HEK293 (cell line): Measurements from ENCODE around the gene BCAN.

ENCODE experiments used
- FEZF1 ChIP-seq: fragments of 450-650 bp; formaldehyde crosslinking; IDR thresholded peaks from 2 replicates; pipeline ENCODE4 v1.5.1; 2016; ENCODE audit warnings: missing biosample characterization, missing genetic modification characterization
- GLI4 ChIP-seq: fragments of 450-650 bp; formaldehyde crosslinking; IDR thresholded peaks from 2 replicates; pipeline ENCODE4 v1.5.1; 2016; ENCODE audit warnings: missing biosample characterization, missing genetic modification characterization
- KLF1 ChIP-seq: fragments of 450-650 bp; formaldehyde crosslinking; IDR thresholded peaks from 2 replicates; pipeline ENCODE4 v1.5.1; 2016; ENCODE audit warnings: missing biosample characterization, missing genetic modification characterization
- KLF8 ChIP-seq: fragments of 450-650 bp; formaldehyde crosslinking; IDR thresholded peaks from 2 replicates; pipeline ENCODE4 v1.5.1; 2016; ENCODE audit warnings: missing biosample characterization, missing genetic modification characterization
- OSR2 ChIP-seq: fragments of 450-650 bp; formaldehyde crosslinking; IDR thresholded peaks from 2 replicates; pipeline ENCODE4 v1.5.1; 2016; ENCODE audit warnings: missing biosample characterization, missing genetic modification characterization
- PRDM6 ChIP-seq: fragments of 450-650 bp; formaldehyde crosslinking; IDR thresholded peaks from 2 replicates; pipeline ENCODE4 v1.5.1; 2017; ENCODE audit warnings: missing biosample characterization, missing genetic modification characterization
- TCF7L2 ChIP-seq: IDR thresholded peaks from 2 replicates; pipeline ENCODE4 v1.6.1; 2011; ENCODE audit warnings: low read depth, mild to moderate bottlenecking, inconsistent platforms, low read length, moderate library complexity, borderline replicate concordance
- WT1 ChIP-seq: fragments of 450-650 bp; formaldehyde crosslinking; IDR thresholded peaks from 2 replicates; pipeline ENCODE4 v1.5.1; 2016; ENCODE audit warnings: missing biosample characterization, missing genetic modification characterization
- ZBTB20 ChIP-seq: fragments of 450-650 bp; formaldehyde crosslinking; IDR thresholded peaks from 2 replicates; pipeline ENCODE4 v1.5.1; 2016; ENCODE audit warnings: missing biosample characterization, missing genetic modification characterization
- ZBTB21 ChIP-seq: fragments of 450-650 bp; formaldehyde crosslinking; IDR thresholded peaks from 2 replicates; pipeline ENCODE4 v1.5.1; 2017; ENCODE audit warnings: missing biosample characterization, missing genetic modification characterization
- ZNF121 ChIP-seq: fragments of 450-650 bp; formaldehyde crosslinking; IDR thresholded peaks from 2 replicates; pipeline ENCODE4 v1.5.1; 2016; ENCODE audit warnings: missing biosample characterization, missing genetic modification characterization
- ZNF19 ChIP-seq: fragments of 450-650 bp; formaldehyde crosslinking; IDR thresholded peaks from 2 replicates; pipeline ENCODE4; 2016; ENCODE audit warnings: missing biosample characterization, missing genetic modification characterization, low read depth
- ZNF248 ChIP-seq: fragments of 450-650 bp; formaldehyde crosslinking; IDR thresholded peaks from 2 replicates; pipeline ENCODE4 v1.5.1; 2017; ENCODE audit warnings: missing biosample characterization, missing genetic modification characterization
- ZNF266 ChIP-seq: fragments of 450-650 bp; formaldehyde crosslinking; IDR thresholded peaks from 2 replicates; pipeline ENCODE4 v1.5.1; 2016; ENCODE audit warnings: missing biosample characterization, missing genetic modification characterization, low read depth
- ZNF280C ChIP-seq: fragments of 450-650 bp; formaldehyde crosslinking; IDR thresholded peaks from 2 replicates; pipeline ENCODE4 v1.5.1; 2016; ENCODE audit warnings: missing biosample characterization, missing genetic modification characterization
- ZNF341 ChIP-seq: fragments of 450-650 bp; formaldehyde crosslinking; IDR thresholded peaks from 2 replicates; pipeline ENCODE4; 2016; ENCODE audit warnings: low read depth, missing biosample characterization, missing genetic modification characterization
- ZNF350 ChIP-seq: fragments of 450-650 bp; formaldehyde crosslinking; IDR thresholded peaks from 2 replicates; pipeline ENCODE4 v1.5.0; 2017; ENCODE audit warnings: missing biosample characterization, mild to moderate bottlenecking, missing genetic modification characterization
- ZNF488 ChIP-seq: fragments of 450-650 bp; formaldehyde crosslinking; IDR thresholded peaks from 2 replicates; pipeline ENCODE4 v1.5.1; 2016; ENCODE audit warnings: missing biosample characterization, missing genetic modification characterization
- ZNF518A ChIP-seq: fragments of 450-650 bp; formaldehyde crosslinking; conservative IDR thresholded peaks from 2 replicates; pipeline ENCODE4 v1.5.1; 2016; ENCODE audit warnings: low read depth, missing biosample characterization, missing genetic modification characterization
- ZNF610 ChIP-seq: fragments of 450-650 bp; formaldehyde crosslinking; IDR thresholded peaks from 2 replicates; pipeline ENCODE4 v1.5.1; 2016; ENCODE audit warnings: missing biosample characterization, missing genetic modification characterization, borderline replicate concordance
- ZNF626 ChIP-seq: fragments of 450-650 bp; sonication (Bioruptor Pico); formaldehyde crosslinking; IDR thresholded peaks from 2 replicates; pipeline ENCODE4 v1.5.1; 2018; ENCODE audit warnings: missing biosample characterization, missing genetic modification characterization, inconsistent platforms
- ZNF645 ChIP-seq: fragments of 450-650 bp; formaldehyde crosslinking; IDR thresholded peaks from 2 replicates; pipeline ENCODE4; 2016; ENCODE audit warnings: missing biosample characterization, missing genetic modification characterization
- ZNF670 ChIP-seq: fragments of 450-650 bp; formaldehyde crosslinking; IDR thresholded peaks from 2 replicates; pipeline ENCODE4 v1.5.1; 2016; ENCODE audit warnings: missing biosample characterization, missing genetic modification characterization, low read depth
- ZNF704 ChIP-seq: fragments of 450-650 bp; formaldehyde crosslinking; IDR thresholded peaks from 2 replicates; pipeline ENCODE4 v1.5.1; 2016; ENCODE audit warnings: missing biosample characterization, missing genetic modification characterization
- ZNF777 ChIP-seq: fragments of 450-650 bp; formaldehyde crosslinking; IDR thresholded peaks from 2 replicates; pipeline ENCODE4 v1.5.1; 2017; ENCODE audit warnings: missing biosample characterization, missing genetic modification characterization, borderline replicate concordance
- ZNF791 ChIP-seq: fragments of 450-650 bp; formaldehyde crosslinking; IDR thresholded peaks from 2 replicates; pipeline ENCODE4 v1.5.1; 2016; ENCODE audit warnings: missing biosample characterization, missing genetic modification characterization

BCAN gene

GRCh38 chr1:156659988-156660751 lies 18.3 kb downstream of the BCAN start (continued):
- peak; percentile 81 for TF ChIP-seq WT1 (tag by site-specific recombination)
- peak; percentile 27; the same call in 1 of the 2 replicates for TF ChIP-seq OSR2 (tag by site-specific recombination)
- no peak for TF ChIP-seq ZNF121 (tag by site-specific recombination)
- no peak for TF ChIP-seq ZNF626 (tag by site-specific recombination)
- peak; percentile 67; the same call in 1 of the 2 replicates for TF ChIP-seq ZBTB20 (tag by site-specific recombination)
- peak; percentile 94 for TF ChIP-seq ZBTB21 (tag by site-specific recombination)
- TF ChIP-seq ZNF791 (tag by site-specific recombination), result no peak
- no peak for TF ChIP-seq ZNF610 (tag by site-specific recombination)
- TF ChIP-seq ZNF704, result no peak
- peak; percentile 59 for TF ChIP-seq KLF1
- TF ChIP-seq ZNF777, result no peak
- TF ChIP-seq ZNF266 (tag by site-specific recombination), result peak; percentile 92
- TF ChIP-seq KLF8, result peak; percentile 86
- no peak for TF ChIP-seq ZNF645 (tag by site-specific recombination)
- TF ChIP-seq PRDM6 (tag by site-specific recombination), result no peak
- TF ChIP-seq ZNF518A (tag by site-specific recombination), result peak; percentile 43; the same call in 1 of the 2 replicates
- TF ChIP-seq ZNF341, result no peak
- no peak for TF ChIP-seq ZNF670
- 0 out of 2 replicates have a peak, but pooled peaks have one; percentile 16 for TF ChIP-seq FEZF1 (tag by site-specific recombination)
- peak; percentile 62; the same call in 1 of the 2 replicates for TF ChIP-seq ZNF488 (tag by site-specific recombination)
- TF ChIP-seq GLI4 (tag by site-specific recombination), result no peak
- no peak for TF ChIP-seq ZNF248
- TF ChIP-seq ZNF280C (tag by site-specific recombination), result no peak
- no peak for TF ChIP-seq ZNF350 (tag by site-specific recombination)
- TF ChIP-seq TCF7L2, result no peak
- TF ChIP-seq ZNF19 (tag by site-specific recombination), result no peak
